RPMI8226 (cell line): Measurements from ENCODE around the gene GNAS-AS1.
"Not testable (repeated sequence)": the region's sequence is repeated elsewhere in the genome, so short reads cannot be mapped to it uniquely, and the experiment has no call there.

Source experiments
- DNase-seq: peaks from one replicate; pipeline ENCODE4 v3.0.0-alpha.2; 2015

GNAS-AS1 gene

GRCh38 chr20:58833921-58834320 lies 16.8 kb downstream of the GNAS-AS1 start:
- DNase-seq, result no peak

- no peak for DNase-seq
Observed at GRCh38 chr20:58832457-58832856, 18.2 kb downstream of the GNAS-AS1 start.

GRCh38 chr20:58829531-58829941 lies 21.2 kb downstream of the GNAS-AS1 start:
- no peak for DNase-seq

- DNase-seq, result not testable (repeated sequence)
Observed at GRCh38 chr20:58828804-58829203, 21.9 kb downstream of the GNAS-AS1 start.

- DNase-seq, result no peak
Observed at GRCh38 chr20:58828136-58828535, 22.6 kb downstream of the GNAS-AS1 start.

GRCh38 chr20:58826271-58826670 lies 24.4 kb downstream of the GNAS-AS1 start:
- no peak for DNase-seq

- DNase-seq, result no peak
Observed at GRCh38 chr20:58825450-58825849, 25.3 kb downstream of the GNAS-AS1 start.

GRCh38 chr20:58824843-58825242 lies 25.9 kb downstream of the GNAS-AS1 start:
- no peak for DNase-seq

- no peak for DNase-seq
Observed at GRCh38 chr20:58822748-58823730, 27.7 kb downstream of the GNAS-AS1 start.

- no peak for DNase-seq
Observed at GRCh38 chr20:58822149-58822548, 28.6 kb downstream of the GNAS-AS1 start.

- DNase-seq, result not testable (repeated sequence)
Observed at GRCh38 chr20:58820515-58820914, 30.2 kb downstream of the GNAS-AS1 start.

GRCh38 chr20:58819921-58820320 lies 30.8 kb downstream of the GNAS-AS1 start:
- no peak for DNase-seq

GRCh38 chr20:58818586-58819285 lies 32.0 kb downstream of the GNAS-AS1 start:
- no peak for DNase-seq

- no peak for DNase-seq
Observed at GRCh38 chr20:58817748-58818147, 33.0 kb downstream of the GNAS-AS1 start.

GRCh38 chr20:58816957-58817651 lies 33.6 kb downstream of the GNAS-AS1 start:
- DNase-seq, result no peak

GRCh38 chr20:58816051-58816450 lies 34.7 kb downstream of the GNAS-AS1 start:
- no peak for DNase-seq

GRCh38 chr20:58815448-58815847 lies 35.3 kb downstream of the GNAS-AS1 start:
- no peak for DNase-seq

- no peak for DNase-seq
Observed at GRCh38 chr20:58813369-58813768, 37.3 kb downstream of the GNAS-AS1 start.

- no peak for DNase-seq
Observed at GRCh38 chr20:58811334-58811733, 39.4 kb downstream of the GNAS-AS1 start.

- no peak for DNase-seq
Observed at GRCh38 chr20:58810879-58811250, 39.8 kb downstream of the GNAS-AS1 start.

GRCh38 chr20:58810116-58810878 lies 40.4 kb downstream of the GNAS-AS1 start:
- no peak for DNase-seq

- DNase-seq, result no peak
Observed at GRCh38 chr20:58808271-58809046, 42.2 kb downstream of the GNAS-AS1 start.
